ENCODE measurements around the gene BAIAP2L2.
"Not testable (repeated sequence)": the region's sequence is repeated elsewhere in the genome, so short reads cannot be mapped to it uniquely, and the experiment has no call there.

The BAIAP2L2 gene

GRCh38 chr22:38125751-38126201, 15.3 kb upstream of the BAIAP2L2 start:
- no peak overlapping the region for H3K4me3 ChIP-seq (ENCODE audit: low read depth, low read length)
- no peak for TF ChIP-seq MAX (IDR thresholded peaks at IDR 0.05; ENCODE audit: low read depth, low read length)
- DNase-seq (ENCODE audit: low read depth): no peak

- H3K4me3 ChIP-seq (ENCODE audit: low read depth, low read length): no peak overlapping the region
- TF ChIP-seq POLR2A (IDR thresholded peaks at IDR 0.05; ENCODE audit: extremely low read depth, insufficient read length) (no peak), MAX (IDR thresholded peaks at IDR 0.05; ENCODE audit: low read depth, low read length) (no peak), CTCF (IDR thresholded peaks at IDR 0.05; ENCODE audit: low read depth, low read length) (no peak), MYC (IDR thresholded peaks at IDR 0.05; ENCODE audit: low read depth, low read length) (no peak)
- no peak for DNase-seq (ENCODE audit: low read depth)
These were observed 14.6 kb upstream of the BAIAP2L2 start for GRCh38 chr22:38125038-38125610.

GRCh38 chr22:38124236-38124974, 13.9 kb upstream of the BAIAP2L2 start:
- DNase-seq (ENCODE audit: low read depth): no peak
- TF ChIP-seq POLR2A (IDR thresholded peaks at IDR 0.05; ENCODE audit: extremely low read depth, insufficient read length) (no peak), CTCF (IDR thresholded peaks at IDR 0.05; ENCODE audit: low read depth, low read length) (no peak), MAX (IDR thresholded peaks at IDR 0.05; ENCODE audit: low read depth, low read length) (no peak), MYC (IDR thresholded peaks at IDR 0.05; ENCODE audit: low read depth, low read length) (no peak)
- no peak overlapping the region for H3K4me3 ChIP-seq (ENCODE audit: low read depth, low read length)

GRCh38 chr22:38122616-38123015, 12.1 kb upstream of the BAIAP2L2 start:
- H3K4me3 ChIP-seq (ENCODE audit: low read depth, low read length): no peak overlapping the region
- DNase-seq (ENCODE audit: low read depth): no peak
- TF ChIP-seq MAX (IDR thresholded peaks at IDR 0.05; ENCODE audit: low read depth, low read length) (no peak), CTCF (IDR thresholded peaks at IDR 0.05; ENCODE audit: low read depth, low read length) (no peak), MYC (IDR thresholded peaks at IDR 0.05; ENCODE audit: low read depth, low read length) (no peak), POLR2A (IDR thresholded peaks at IDR 0.05; ENCODE audit: extremely low read depth, insufficient read length) (no peak)

- TF ChIP-seq POLR2A (IDR thresholded peaks at IDR 0.05; ENCODE audit: extremely low read depth, insufficient read length) (no peak), MYC (IDR thresholded peaks at IDR 0.05; ENCODE audit: low read depth, low read length) (no peak)
- DNase-seq (ENCODE audit: low read depth): no peak
- H3K4me3 ChIP-seq (ENCODE audit: low read depth, low read length): no peak overlapping the region
These were observed 10.1 kb upstream of the BAIAP2L2 start for GRCh38 chr22:38120359-38121110.

GRCh38 chr22:38118747-38119146, 8.3 kb upstream of the BAIAP2L2 start:
- not testable (repeated sequence) for DNase-seq (ENCODE audit: low read depth); H3K4me3 ChIP-seq (ENCODE audit: low read depth, low read length)

GRCh38 chr22:38118182-38118581, 7.7 kb upstream of the BAIAP2L2 start:
- TF ChIP-seq CTCF (IDR thresholded peaks at IDR 0.05; ENCODE audit: low read depth, low read length): no peak
- TF ChIP-seq POLR2A (IDR thresholded peaks at IDR 0.05; ENCODE audit: extremely low read depth, insufficient read length): no peak
- no peak for TF ChIP-seq MAX (IDR thresholded peaks at IDR 0.05; ENCODE audit: low read depth, low read length)
- no peak for TF ChIP-seq MYC (IDR thresholded peaks at IDR 0.05; ENCODE audit: low read depth, low read length)
- no peak for DNase-seq (ENCODE audit: low read depth)
- no peak overlapping the region for H3K4me3 ChIP-seq (ENCODE audit: low read depth, low read length)

- H3K4me3 ChIP-seq (ENCODE audit: low read depth, low read length); DNase-seq (ENCODE audit: low read depth): not testable (repeated sequence)
These were observed 7.1 kb upstream of the BAIAP2L2 start for GRCh38 chr22:38117556-38117955.

All from NB4 (cell line).